HAP-1 (cell line): ENCODE data around the gene TMEM225.
"Not testable (repeated sequence)": the region's sequence is repeated elsewhere in the genome, so short reads cannot be mapped to it uniquely, and the experiment has no call there.

ENCODE experiments used
- DNase-seq, 2 experiments: peaks; one replicate each; pipeline ENCODE4 v3.0.0-alpha.2; 2016 to 2020; ENCODE audit warnings: low spot score in 2 of 2
- H3K27me3 ChIP-seq: fragments of 250-450 bp; sonication (Bioruptor Pico); 2 replicates; pipeline ENCODE4 v1.5.1; 2020; ENCODE audit warnings: low read depth, mild to moderate bottlenecking, moderate library complexity
- H3K36me3 ChIP-seq: fragments of 250-450 bp; sonication (Bioruptor Pico); replicated peaks from 2 replicates; pipeline ENCODE4 v1.5.1; 2020; ENCODE audit warnings: mild to moderate bottlenecking
- H3K4me1 ChIP-seq: fragments of 250-450 bp; sonication (Bioruptor Pico); 2 replicates; pipeline ENCODE4 v1.5.1; 2020; ENCODE audit warnings: mild to moderate bottlenecking
- H3K4me3 ChIP-seq: fragments of 250-450 bp; sonication (Bioruptor Pico); 2 replicates; pipeline ENCODE4 v1.5.1; 2020; ENCODE audit warnings: mild to moderate bottlenecking, moderate library complexity
- H3K9me3 ChIP-seq: fragments of 250-450 bp; sonication (Bioruptor Pico); 2 replicates; pipeline ENCODE4 v1.5.1; 2020; ENCODE audit warnings: mild to moderate bottlenecking, moderate library complexity
- in situ Hi-C: fragments of 300-500 bp; cut with MboI; formaldehyde crosslinking; loops from 3 replicates; pipeline ENCODE4 v1.14.3; 2020; ENCODE audit warnings: low sequenced_read_pairs, inconsistent platforms, mixed read lengths

The TMEM225 gene

GRCh38 chr11:123885570-123885969 lies at the start of gene TMEM225:
TSS of gene TMEM225 (minus strand) at chr11:123885670. CDS start at chr11:123885425, 245 bp downstream.
- H3K9me3 ChIP-seq: no peaks in the 10 kb centered on the region
- H3K4me1 ChIP-seq: no peaks in the 10 kb centered on the region
- in situ Hi-C loops: no loop called here
- no peak within 1 kb of the TSS for H3K4me3 ChIP-seq
- H3K27me3 ChIP-seq: no peaks in the 10 kb centered on the region
- H3K36me3 ChIP-seq: no peaks in the 10 kb centered on the region
- DNase-seq: no peak

- no peaks in the 10 kb centered on the region for H3K9me3 ChIP-seq
- no peaks in the 10 kb centered on the region for H3K36me3 ChIP-seq
- no peaks in the 10 kb centered on the region for H3K27me3 ChIP-seq
- DNase-seq: no peak
- H3K4me3 ChIP-seq: no peak overlapping the region
- no peaks in the 10 kb centered on the region for H3K4me1 ChIP-seq
- in situ Hi-C loops: no loop called here
Measured at GRCh38 chr11:123924027-123924426, 38.6 kb upstream of the TMEM225 start.

GRCh38 chr11:123920943-123921342 lies 35.5 kb upstream of the TMEM225 start:
- no peaks in the 10 kb centered on the region for H3K36me3 ChIP-seq
- no peaks in the 10 kb centered on the region for H3K27me3 ChIP-seq
- H3K4me3 ChIP-seq: no peak overlapping the region
- in situ Hi-C loops: no loop called here
- H3K4me1 ChIP-seq: no peaks in the 10 kb centered on the region
- H3K9me3 ChIP-seq: no peaks in the 10 kb centered on the region
- no peak for DNase-seq

GRCh38 chr11:123905826-123906225 lies 20.4 kb upstream of the TMEM225 start:
- no peaks in the 10 kb centered on the region for H3K9me3 ChIP-seq
- in situ Hi-C loops: no loop called here
- H3K27me3 ChIP-seq: peaks cover 5% of the 10 kb centered on the region
- no peaks in the 10 kb centered on the region for H3K4me1 ChIP-seq
- no peak for DNase-seq
- H3K36me3 ChIP-seq: no peaks in the 10 kb centered on the region
- H3K4me3 ChIP-seq: no peak overlapping the region

GRCh38 chr11:123904932-123905331 lies 19.5 kb upstream of the TMEM225 start:
- H3K4me3 ChIP-seq: no peak overlapping the region
- DNase-seq: no peak
- H3K4me1 ChIP-seq: no peaks in the 10 kb centered on the region
- H3K27me3 ChIP-seq: peaks cover 5% of the 10 kb centered on the region
- H3K36me3 ChIP-seq: no peaks in the 10 kb centered on the region
- in situ Hi-C loops: no loop called here
- no peaks in the 10 kb centered on the region for H3K9me3 ChIP-seq

GRCh38 chr11:123903932-123904331 lies 18.5 kb upstream of the TMEM225 start:
- H3K27me3 ChIP-seq: peaks cover 5% of the 10 kb centered on the region
- no peaks in the 10 kb centered on the region for H3K9me3 ChIP-seq
- H3K4me1 ChIP-seq: no peaks in the 10 kb centered on the region
- no peak overlapping the region for H3K4me3 ChIP-seq
- no peaks in the 10 kb centered on the region for H3K36me3 ChIP-seq
- DNase-seq: no peak
- in situ Hi-C loops: no loop called here

GRCh38 chr11:123901867-123902266 lies 16.4 kb upstream of the TMEM225 start, which contains the start of gene OR8D4:
TSS of gene OR8D4 (plus strand) at chr11:123902167. CDS start at chr11:123906432, 4,265 bp downstream.
- in situ Hi-C loops: no loop called here
- H3K9me3 ChIP-seq: no peaks in the 10 kb centered on the region
- no peaks in the 10 kb centered on the region for H3K4me1 ChIP-seq
- no peaks in the 10 kb centered on the region for H3K36me3 ChIP-seq
- no peak for DNase-seq
- H3K27me3 ChIP-seq: peaks cover 5% of the 10 kb centered on the region
- H3K4me3 ChIP-seq: no peak within 1 kb of the TSS

- in situ Hi-C loops: no loop called here
- H3K27me3 ChIP-seq: peaks cover 5% of the 10 kb centered on the region
- no peaks in the 10 kb centered on the region for H3K9me3 ChIP-seq
- no peak for DNase-seq
- no peak overlapping the region for H3K4me3 ChIP-seq
- H3K4me1 ChIP-seq: no peaks in the 10 kb centered on the region
- no peaks in the 10 kb centered on the region for H3K36me3 ChIP-seq
Measured at GRCh38 chr11:123899792-123900191, 14.3 kb upstream of the TMEM225 start.

GRCh38 chr11:123892031-123892430 lies 6.6 kb upstream of the TMEM225 start:
- in situ Hi-C loops: no loop called here

GRCh38 chr11:123880912-123881311 lies 4.6 kb downstream of the TMEM225 start:
- Histone ChIP-seq H3K9me3 (no peaks in the 10 kb centered on the region), H3K4me1 (no peaks in the 10 kb centered on the region), H3K36me3 (no peaks in the 10 kb centered on the region), H3K4me3 (no peak overlapping the region), H3K27me3 (no peaks in the 10 kb centered on the region)
- DNase-seq: no peak
- in situ Hi-C loops: no loop called here

More at GRCh38 chr11:123892031-123892430, 6.6 kb upstream of the TMEM225 start:
- H3K27me3 ChIP-seq: no peaks in the 10 kb centered on the region
- H3K36me3 ChIP-seq: no peaks in the 10 kb centered on the region
- no peaks in the 10 kb centered on the region for H3K9me3 ChIP-seq
- no peak overlapping the region for H3K4me3 ChIP-seq
- H3K4me1 ChIP-seq: no peaks in the 10 kb centered on the region
- DNase-seq: no peak

GRCh38 chr11:123867795-123868194 lies 17.7 kb downstream of the TMEM225 start:
- H3K9me3 ChIP-seq, in situ Hi-C loops, H3K4me1 ChIP-seq, H3K27me3 ChIP-seq, DNase-seq, H3K36me3 ChIP-seq, H3K4me3 ChIP-seq: not testable (repeated sequence)

- H3K36me3 ChIP-seq, DNase-seq, H3K4me1 ChIP-seq, H3K27me3 ChIP-seq, H3K9me3 ChIP-seq, H3K4me3 ChIP-seq, in situ Hi-C loops: not testable (repeated sequence)
Measured at GRCh38 chr11:123865293-123865692, 20.2 kb downstream of the TMEM225 start.

GRCh38 chr11:123859731-123860130 lies 25.7 kb downstream of the TMEM225 start:
- no peaks in the 10 kb centered on the region for H3K36me3 ChIP-seq
- in situ Hi-C loops: no loop called here
- no peak overlapping the region for H3K4me3 ChIP-seq
- H3K9me3 ChIP-seq: no peaks in the 10 kb centered on the region
- no peaks in the 10 kb centered on the region for H3K4me1 ChIP-seq
- no peak for DNase-seq
- H3K27me3 ChIP-seq: peaks cover 6% of the 10 kb centered on the region; the same call in 1 of the 2 replicates

- Histone ChIP-seq H3K9me3 (no peaks in the 10 kb centered on the region), H3K27me3 (0 out of 2 replicates have a peak, but pooled peaks cover 6% of the 10 kb centered on the region), H3K4me1 (no peaks in the 10 kb centered on the region), H3K4me3 (no peak overlapping the region), H3K36me3 (no peaks in the 10 kb centered on the region)
- in situ Hi-C loops: no loop called here
- DNase-seq: no peak
Measured at GRCh38 chr11:123856444-123856843, 29.0 kb downstream of the TMEM225 start.

- no peaks in the 10 kb centered on the region for H3K36me3 ChIP-seq
- H3K27me3 ChIP-seq: no peaks in the 10 kb centered on the region
- no peak for DNase-seq
- no peaks in the 10 kb centered on the region for H3K4me1 ChIP-seq
- no peaks in the 10 kb centered on the region for H3K9me3 ChIP-seq
- in situ Hi-C loops: no loop called here
- no peak overlapping the region for H3K4me3 ChIP-seq
Measured at GRCh38 chr11:123853038-123853437, 32.4 kb downstream of the TMEM225 start.
